Middle frontal gyrus (tissue), 1 donor: ENCODE data around the gene IMPA2.

Source experiments
- DNase-seq: peaks from one replicate; pipeline ENCODE4 v3.0.0-alpha.2; 2015; ENCODE audit warnings: low spot score; ENCODE audit errors: extremely low spot score

The IMPA2 gene

GRCh38 chr18:11989966-11990380 lies 8.7 kb downstream of the IMPA2 start:
- no peak for DNase-seq

- no peak for DNase-seq
Measured at GRCh38 chr18:11990539-11990938, 9.2 kb downstream of the IMPA2 start.

GRCh38 chr18:11991021-11991795 lies 9.9 kb downstream of the IMPA2 start:
- DNase-seq = no peak

- DNase-seq = no peak
Measured at GRCh38 chr18:11992096-11992790, 10.9 kb downstream of the IMPA2 start.

- no peak for DNase-seq
Measured at GRCh38 chr18:11993264-11993916, 12.1 kb downstream of the IMPA2 start.

- no peak for DNase-seq
Measured at GRCh38 chr18:11994336-11994702, 13.0 kb downstream of the IMPA2 start.

GRCh38 chr18:11994703-11995444 lies 13.6 kb downstream of the IMPA2 start:
- DNase-seq = no peak

- peak; percentile 56 for DNase-seq
Measured at GRCh38 chr18:11995445-11996189, 14.3 kb downstream of the IMPA2 start.

- no peak for DNase-seq
Measured at GRCh38 chr18:11996190-11996754, 15.0 kb downstream of the IMPA2 start.

- DNase-seq = no peak
Measured at GRCh38 chr18:11996907-11997306, 15.6 kb downstream of the IMPA2 start.

GRCh38 chr18:11997466-11997865 lies 16.2 kb downstream of the IMPA2 start:
- DNase-seq = no peak

- DNase-seq = no peak
Measured at GRCh38 chr18:11998193-11998592, 16.9 kb downstream of the IMPA2 start.

GRCh38 chr18:11999429-11999828 lies 18.1 kb downstream of the IMPA2 start:
- no peak for DNase-seq

- no peak for DNase-seq
Measured at GRCh38 chr18:12000072-12000659, 18.9 kb downstream of the IMPA2 start.

GRCh38 chr18:12001421-12001820 lies 20.1 kb downstream of the IMPA2 start:
- no peak for DNase-seq

GRCh38 chr18:12003894-12004293 lies 22.6 kb downstream of the IMPA2 start:
- DNase-seq = no peak

- no peak for DNase-seq
Measured at GRCh38 chr18:12005538-12006487, 24.5 kb downstream of the IMPA2 start.

GRCh38 chr18:12006488-12006840 lies 25.2 kb downstream of the IMPA2 start:
- DNase-seq = no peak

GRCh38 chr18:12007063-12007462 lies 25.8 kb downstream of the IMPA2 start:
- no peak for DNase-seq
